Left ventricle myocardium inferior (tissue), 1 donor: ENCODE results near the gene VAMP2. TPM values are rescaled to one million over a fixed set of nuclear protein-coding genes. Genes with fewer than 3 reads are reported as not detected.

Source experiments
- DNase-seq: peaks from one replicate; pipeline ENCODE4 v3.0.0-alpha.2; 2020
- H3K27ac ChIP-seq: fragments of 200-600 bp; replicated peaks from 2 replicates; pipeline ENCODE4 v1.8.0; 2021
- H3K27me3 ChIP-seq: fragments of 200-600 bp; 2 replicates; pipeline ENCODE4 v1.8.0; 2021; ENCODE audit warnings: low read depth
- H3K36me3 ChIP-seq: fragments of 200-600 bp; 2 replicates; pipeline ENCODE4 v1.8.0; 2021
- H3K4me1 ChIP-seq: fragments of 200-600 bp; 2 replicates; pipeline ENCODE4 v1.8.0; 2021
- H3K4me3 ChIP-seq: fragments of 200-600 bp; 2 replicates; pipeline ENCODE4 v1.8.0; 2021; ENCODE audit warnings: mild to moderate bottlenecking, moderate library complexity
- H3K9me3 ChIP-seq: fragments of 200-600 bp; replicated peaks from 2 replicates; pipeline ENCODE4 v1.8.0; 2021
- CTCF ChIP-seq: fragments of 200-600 bp; IDR thresholded peaks from 2 replicates; pipeline ENCODE4 v1.8.0; 2021; ENCODE audit warnings: antibody characterized with exemption, mild to moderate bottlenecking, borderline replicate concordance
- intact Hi-C: fragments of 100-400 bp; cut with micrococcal nuclease; formaldehyde crosslinking; loops from one replicate; pipeline ENCODE4 v1.11.0; 2022
- total RNA-seq: library from RNA; stranded (reverse); fragmentation: NEBNext Ultra II Directional; extraction: Animal tissue kit (Norgen Biotek cat#: 25700); gene quantifications from one replicate; pipeline ENCODE4 v1.2.1, GENCODE V29; 2021
- donor health status: DM: no; HTN: yes; CAD: no; lungs with severe emphysema.

VAMP2 gene
- total RNA-seq, 1 donor from 2014 or later, result 59.6 TPM

GRCh38 chr17:8185582-8186445 is 23.1 kb upstream of the VAMP2 start:
- H3K9me3 ChIP-seq, result no peaks in the 10 kb centered on the region
- DNase-seq, result peak; percentile 84

GRCh38 chr17:8176998-8177731 is 14.4 kb upstream of the VAMP2 start:
- TF ChIP-seq CTCF, result no peak
- Histone ChIP-seq H3K4me1 (peaks cover 51% of the 10 kb centered on the region), H3K27ac (peak overlapping the region; percentile 87), H3K36me3 (no peaks in the 10 kb centered on the region), H3K27me3 (no peaks in the 10 kb centered on the region), H3K9me3 (no peaks in the 10 kb centered on the region), H3K4me3 (peak overlapping the region; percentile 77)
- DNase-seq, result no peak
- intact Hi-C loops, result no loop called here

More at GRCh38 chr17:8185582-8186445, 23.1 kb upstream of the VAMP2 start:
- Histone ChIP-seq H3K36me3 (no peaks in the 10 kb centered on the region), H3K4me3 (peak overlapping the region; percentile 83), H3K4me1 (peaks cover 43% of the 10 kb centered on the region), H3K27me3 (no peaks in the 10 kb centered on the region), H3K27ac (peak overlapping the region; percentile 95)
- intact Hi-C loops, result loop anchor here (5.0 to 10.0 kb wide), 2 partner anchors 36 to 61 kb away; partner anchors contain the start of gene HES7
- no peak for TF ChIP-seq CTCF

GRCh38 chr17:8176197-8176940 is 13.6 kb upstream of the VAMP2 start, which contains the start of gene TMEM107:
TSS of gene TMEM107 (minus strand) at chr17:8176380. CDS start at chr17:8176286, 94 bp downstream.
- intact Hi-C loops, result no loop called here
- no peak for TF ChIP-seq CTCF
- Histone ChIP-seq H3K27ac (peak within 1 kb of the TSS; percentile 87), H3K36me3 (no peaks in the 10 kb centered on the region), H3K4me1 (peaks cover 45% of the 10 kb centered on the region), H3K27me3 (no peaks in the 10 kb centered on the region), H3K9me3 (no peaks in the 10 kb centered on the region), H3K4me3 (peak within 1 kb of the TSS; percentile 77)
- DNase-seq, result peak; percentile 89

- peak overlapping the region; percentile 77 for H3K4me3 ChIP-seq
- H3K27me3 ChIP-seq, result no peaks in the 10 kb centered on the region
- peaks cover 45% of the 10 kb centered on the region for H3K4me1 ChIP-seq
- H3K36me3 ChIP-seq, result no peaks in the 10 kb centered on the region
- no peaks in the 10 kb centered on the region for H3K9me3 ChIP-seq
- intact Hi-C loops, result no loop called here
- H3K27ac ChIP-seq, result peak overlapping the region; percentile 87
- no peak for TF ChIP-seq CTCF
- no peak for DNase-seq
Measured at GRCh38 chr17:8175795-8176196, 13.0 kb upstream of the VAMP2 start.

- Histone ChIP-seq H3K27me3 (no peaks in the 10 kb centered on the region), H3K4me3 (peak overlapping the region; percentile 64), H3K4me1 (peaks cover 45% of the 10 kb centered on the region), H3K36me3 (no peaks in the 10 kb centered on the region), H3K9me3 (no peaks in the 10 kb centered on the region), H3K27ac (peak overlapping the region; percentile 94)
- no peak for TF ChIP-seq CTCF
- no peak for DNase-seq
- intact Hi-C loops, result no loop called here
Measured at GRCh38 chr17:8173871-8174322, 11.1 kb upstream of the VAMP2 start.
